SK-N-MC (cell line): Measurements from ENCODE around the gene FBF1.
"Not testable (repeated sequence)": the region's sequence is repeated elsewhere in the genome, so short reads cannot be mapped to it uniquely, and the experiment has no call there.

Experiments used
- DNase-seq: peaks from one replicate; pipeline ENCODE4 v3.0.0-alpha.2; 2011; ENCODE audit warnings: low read depth, low spot score
- H3K27ac ChIP-seq: fragments of 200-600 bp; sonication (generic); 2 replicates; pipeline ENCODE4 v1.5.1; 2016; ENCODE audit warnings: mixed run types
- H3K36me3 ChIP-seq: fragments of 200-600 bp; sonication (generic); 2 replicates; pipeline ENCODE4 v1.6.1; 2017; ENCODE audit warnings: antibody characterized with exemption, low read length, mixed read lengths; ENCODE audit not compliant: insufficient read depth
- H3K4me3 ChIP-seq: fragments of 200-600 bp; sonication (generic); 2 replicates; pipeline ENCODE4 v1.5.1; 2016
- H3K9ac ChIP-seq: fragments of 200-600 bp; sonication (generic); 2 replicates; pipeline ENCODE4 v1.8.0; 2017; ENCODE audit warnings: mixed run types, mixed read lengths; ENCODE audit not compliant: insufficient read length
- H3K9me3 ChIP-seq: fragments of 200-600 bp; sonication (generic); 2 replicates; pipeline ENCODE4 v1.6.1; 2017; ENCODE audit warnings: low read depth, mild to moderate bottlenecking, antibody characterized with exemption, low read length, moderate library complexity, mixed read lengths
- EZH2 ChIP-seq: fragments of 200-600 bp; sonication (generic); IDR thresholded peaks from one replicate; pipeline ENCODE4 v1.6.1; 2017; ENCODE audit warnings: antibody characterized with exemption
- FOXP2 ChIP-seq: optimal IDR thresholded peaks from 2 replicates; pipeline ENCODE3; 2011; ENCODE audit warnings: mild to moderate bottlenecking, moderate library complexity; ENCODE audit not compliant: insufficient read depth; ENCODE audit errors: extremely low read length, control extremely low read depth
- POLR2AphosphoS5 ChIP-seq: IDR thresholded peaks from 2 replicates; pipeline ENCODE4 v1.6.1; 2012; ENCODE audit warnings: mild to moderate bottlenecking, low read depth, low read length, borderline replicate concordance

Gene FBF1

GRCh38 chr17:75873587-75874322, 67.1 kb downstream of the FBF1 start:
- no peak overlapping the region for H3K27ac ChIP-seq
- DNase-seq = no peak
- no peaks in the 10 kb centered on the region for H3K36me3 ChIP-seq
- H3K4me3 ChIP-seq = no peak overlapping the region
- TF ChIP-seq EZH2 = no peak
- no peak for TF ChIP-seq POLR2AphosphoS5
- no peak for TF ChIP-seq FOXP2
- H3K9ac ChIP-seq = no peak overlapping the region
- no peaks in the 10 kb centered on the region for H3K9me3 ChIP-seq

GRCh38 chr17:75872434-75873351, 68.1 kb downstream of the FBF1 start:
- H3K36me3 ChIP-seq = no peaks in the 10 kb centered on the region
- no peak for DNase-seq
- no peak for TF ChIP-seq POLR2AphosphoS5
- H3K9ac ChIP-seq = no peak overlapping the region
- H3K9me3 ChIP-seq = no peaks in the 10 kb centered on the region
- H3K27ac ChIP-seq = no peak overlapping the region
- no peak overlapping the region for H3K4me3 ChIP-seq

- H3K36me3 ChIP-seq, H3K4me3 ChIP-seq, H3K27ac ChIP-seq, H3K9me3 ChIP-seq, H3K9ac ChIP-seq, DNase-seq: not testable (repeated sequence)
These were observed 70.6 kb downstream of the FBF1 start for GRCh38 chr17:75870228-75870627.

GRCh38 chr17:75869282-75870141, 71.3 kb downstream of the FBF1 start:
- Histone ChIP-seq H3K9me3 (no peaks in the 10 kb centered on the region), H3K27ac (no peak overlapping the region), H3K4me3 (no peak overlapping the region), H3K36me3 (no peaks in the 10 kb centered on the region), H3K9ac (no peak overlapping the region)
- DNase-seq = no peak
- TF ChIP-seq EZH2 = no peak
- TF ChIP-seq FOXP2 = no peak
- TF ChIP-seq POLR2AphosphoS5 = no peak

- not testable (repeated sequence) for H3K36me3 ChIP-seq, H3K9me3 ChIP-seq, H3K9ac ChIP-seq, H3K4me3 ChIP-seq, DNase-seq, H3K27ac ChIP-seq
These were observed 72.0 kb downstream of the FBF1 start for GRCh38 chr17:75868730-75869281.

GRCh38 chr17:75865404-75866188, 75.2 kb downstream of the FBF1 start:
- H3K9me3 ChIP-seq, H3K36me3 ChIP-seq, H3K27ac ChIP-seq, H3K4me3 ChIP-seq, H3K9ac ChIP-seq, DNase-seq: not testable (repeated sequence)

- H3K9me3 ChIP-seq, DNase-seq, H3K36me3 ChIP-seq, H3K27ac ChIP-seq, H3K9ac ChIP-seq: not testable (repeated sequence)
- peak overlapping the region; percentile 52; the same call in 1 of the 2 replicates for H3K4me3 ChIP-seq
These were observed 76.0 kb downstream of the FBF1 start for GRCh38 chr17:75864887-75865286.

GRCh38 chr17:75864448-75864871, 76.4 kb downstream of the FBF1 start:
- Histone ChIP-seq H3K9ac (no peak overlapping the region), H3K27ac (no peak overlapping the region; the same call in 1 of the 2 replicates), H3K4me3 (peak overlapping the region; percentile 52; the same call in 1 of the 2 replicates), H3K9me3 (no peaks in the 10 kb centered on the region), H3K36me3 (no peaks in the 10 kb centered on the region)
- DNase-seq = no peak
- TF ChIP-seq EZH2 (no peak), FOXP2 (peak; percentile 79)
